Left lung (tissue), 10 donors: ENCODE measurements around the gene CDC45. TPM values are rescaled to one million over a fixed set of nuclear protein-coding genes. Genes with fewer than 3 reads are reported as not detected.
"Not testable (repeated sequence)": the region's sequence is repeated elsewhere in the genome, so short reads cannot be mapped to it uniquely, and the experiment has no call there.

Source experiments
- ATAC-seq: fragments of 200-7000 bp; cut with Tn5 transposase; one replicate; pipeline ENCODE4 v1.9.1; 2020; ENCODE audit warnings: moderate library complexity
- DNase-seq, 4 donors: peaks; one replicate each; pipeline ENCODE4 v3.0.0-alpha.2; 2013 to 2020
- H3K27ac ChIP-seq, 2 donors: fragments of 200-600 bp; sonication (generic) in 1 of 2; one replicate each; pipeline versions ENCODE4 v1.5.0 to v1.8.0; 2020 to 2021
- H3K27me3 ChIP-seq, 2 donors: fragments of 200-600 bp; sonication (generic) in 1 of 2; one replicate each; pipeline versions ENCODE4 v1.5.0 to v1.8.0; 2020 to 2021
- H3K36me3 ChIP-seq, 2 donors: fragments of 200-600 bp; sonication (generic) in 1 of 2; one replicate each; pipeline versions ENCODE4 v1.5.0 to v1.8.0; 2020 to 2021
- H3K4me1 ChIP-seq, 2 donors: fragments of 200-600 bp; one replicate each; pipeline ENCODE4 v1.8.0; 2021
- H3K4me3 ChIP-seq, 2 donors: fragments of 200-600 bp; sonication (generic) in 1 of 2; one replicate each; pipeline versions ENCODE4 v1.5.0 to v1.8.0; 2020 to 2021; ENCODE audit warnings: mild to moderate bottlenecking in 1 of 2
- H3K9me3 ChIP-seq, 2 donors: fragments of 200-600 bp; sonication (generic) in 1 of 2; one replicate each; pipeline versions ENCODE4 v1.5.0 to v1.8.0; 2020 to 2021
- intact Hi-C, 2 donors: fragments of 100-400 bp; cut with DNase I; formaldehyde crosslinking; loops; one replicate each; pipeline versions ENCODE4 v1.11.2 to v1.14.2; 2022
- polyA plus RNA-seq, 6 donors: library from polyadenylated mRNA; unstranded; fragments of 120-200 nt; gene quantifications; one replicate each; pipeline ENCODE4 v1.2.1, GENCODE V29; 2013; ENCODE audit not compliant: insufficient read length in 6 of 6
- total RNA-seq, 2 donors: library from RNA; stranded (reverse); fragmentation: NEBNext Ultra II Directional; extraction: Animal tissue kit (Norgen Biotek cat#: 25700); gene quantifications; one replicate each; pipeline ENCODE4 v1.2.1, GENCODE V29; 2021
- TF ChIP-seq, protein P1 (sequence below), 2 donors: fragments of 200-600 bp; sonication (generic) in 1 of 2; IDR thresholded peaks; one replicate each; pipeline versions ENCODE4 v1.5.0 to v1.8.0; 2021; ENCODE audit warnings: antibody characterized with exemption in 2 of 2
- donor health status: DM: no; HTN: yes; CAD: no.
- donor health status: DM: no; HTN: no; CAD: no.

The CDC45 gene
- total and polyA plus RNA-seq, 8 donors, result 6.5 to 23.2 (median 16.2) TPM

DNA sequence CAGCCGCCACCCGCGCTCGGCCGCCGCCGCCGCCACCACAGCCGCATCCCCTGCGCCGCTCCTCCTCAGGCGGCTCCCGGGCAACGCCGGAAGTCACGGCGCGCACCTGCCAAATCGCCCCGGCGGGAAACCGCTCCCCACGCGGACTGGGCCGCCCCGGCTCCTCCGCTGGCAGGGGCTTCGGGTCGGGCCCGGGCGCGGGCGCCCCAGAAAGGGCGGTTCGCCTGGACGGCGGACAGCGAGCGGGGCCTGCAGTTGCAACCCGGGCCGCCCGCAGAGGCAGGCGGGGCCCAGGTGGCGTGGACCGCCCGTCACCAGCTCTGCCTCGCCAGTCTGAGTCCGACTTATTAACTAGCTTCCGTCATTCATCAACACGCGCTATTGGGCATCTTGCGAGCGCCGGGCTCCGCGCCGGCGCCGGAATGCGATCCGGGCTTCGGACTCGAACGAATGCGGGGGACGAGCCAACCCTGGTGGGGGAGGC lies 48.0 kb upstream of the CDC45 start, which contains the start of gene HIRA:
HIRA (minus strand) TSS at position 85 of the 484 bp plus-strand sequence. CDS start 257 bp downstream, outside the sequence.
- ATAC-seq, result peak; percentile 77
- Histone ChIP-seq H3K4me1 (peaks cover 11 to 51% of the 10 kb centered on the region in 2 donors), H3K27me3 (no peaks in the 10 kb centered on the region), H3K9me3 (no peaks in the 10 kb centered on the region), H3K36me3 (peaks cover 0 to 26% of the 10 kb centered on the region in 2 donors), H3K27ac (peak within 1 kb of the TSS; percentile 96 to 98), H3K4me3 (peak within 1 kb of the TSS; percentile 87 to 96)
- TF ChIP-seq, protein P1, sequence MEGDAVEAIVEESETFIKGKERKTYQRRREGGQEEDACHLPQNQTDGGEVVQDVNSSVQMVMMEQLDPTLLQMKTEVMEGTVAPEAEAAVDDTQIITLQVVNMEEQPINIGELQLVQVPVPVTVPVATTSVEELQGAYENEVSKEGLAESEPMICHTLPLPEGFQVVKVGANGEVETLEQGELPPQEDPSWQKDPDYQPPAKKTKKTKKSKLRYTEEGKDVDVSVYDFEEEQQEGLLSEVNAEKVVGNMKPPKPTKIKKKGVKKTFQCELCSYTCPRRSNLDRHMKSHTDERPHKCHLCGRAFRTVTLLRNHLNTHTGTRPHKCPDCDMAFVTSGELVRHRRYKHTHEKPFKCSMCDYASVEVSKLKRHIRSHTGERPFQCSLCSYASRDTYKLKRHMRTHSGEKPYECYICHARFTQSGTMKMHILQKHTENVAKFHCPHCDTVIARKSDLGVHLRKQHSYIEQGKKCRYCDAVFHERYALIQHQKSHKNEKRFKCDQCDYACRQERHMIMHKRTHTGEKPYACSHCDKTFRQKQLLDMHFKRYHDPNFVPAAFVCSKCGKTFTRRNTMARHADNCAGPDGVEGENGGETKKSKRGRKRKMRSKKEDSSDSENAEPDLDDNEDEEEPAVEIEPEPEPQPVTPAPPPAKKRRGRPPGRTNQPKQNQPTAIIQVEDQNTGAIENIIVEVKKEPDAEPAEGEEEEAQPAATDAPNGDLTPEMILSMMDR (IDR thresholded peaks at IDR 0.05), result no peak
- DNase-seq, result peak; percentile 75 to 96 (median 80)
- intact Hi-C loops, result no loop called here

DNA sequence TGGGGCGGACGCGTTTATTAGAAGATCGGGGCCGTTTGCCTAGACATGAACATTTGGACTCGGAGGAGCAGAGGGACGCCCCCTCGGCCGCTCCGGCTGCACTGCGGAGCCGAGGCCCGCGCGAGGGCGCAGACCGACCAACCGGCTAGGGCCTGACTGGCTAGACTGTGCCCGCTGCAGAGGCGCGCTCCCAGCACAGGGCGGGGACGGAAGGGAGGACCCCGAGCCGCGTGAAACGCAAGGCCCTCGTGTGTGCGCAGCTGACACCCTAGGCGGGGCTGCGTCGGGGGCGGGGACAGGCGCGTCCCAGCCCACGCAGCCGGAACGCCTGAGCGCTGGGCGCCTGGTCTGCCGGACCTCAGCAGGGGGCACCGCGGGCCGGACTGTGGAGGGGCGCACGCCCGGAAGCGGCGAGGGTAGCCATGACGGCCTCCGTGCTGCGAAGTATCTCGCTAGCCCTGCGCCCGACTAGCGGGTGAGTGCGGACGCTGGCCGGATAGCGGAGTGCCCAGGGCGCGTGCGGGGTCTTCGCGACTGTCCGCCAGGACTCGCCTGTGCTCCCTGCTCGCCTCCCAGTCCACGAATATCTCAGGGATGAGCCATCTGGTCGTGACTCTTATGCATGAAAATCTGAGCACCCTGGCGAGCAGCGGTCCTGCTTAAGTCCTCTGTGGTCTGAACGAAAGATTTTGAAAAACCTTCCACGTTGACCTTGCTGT lies 47.4 kb upstream of the CDC45 start, which contains the start of gene MRPL40:
MRPL40 (plus strand) TSS at position 413 of the 719 bp plus-strand sequence; CDS start at position 423, 10 bp downstream.
- peak within 1 kb of the TSS; percentile 96 to 98 for H3K27ac ChIP-seq
- H3K9me3 ChIP-seq, result no peaks in the 10 kb centered on the region
- peaks cover 11 to 46% of the 10 kb centered on the region in 2 donors for H3K4me1 ChIP-seq
- H3K36me3 ChIP-seq, result peaks cover 0 to 32% of the 10 kb centered on the region in 2 donors
- TF ChIP-seq, protein P1 (IDR thresholded peaks at IDR 0.05), result peak in 1 of 2 donors; percentile 13
- DNase-seq (peak; percentile 91 to 98 (median 96)), ATAC-seq (peak; percentile 97)
- intact Hi-C loops, result no loop called here
- H3K27me3 ChIP-seq, result no peaks in the 10 kb centered on the region
- H3K4me3 ChIP-seq, result peak within 1 kb of the TSS; percentile 87 to 96

DNA sequence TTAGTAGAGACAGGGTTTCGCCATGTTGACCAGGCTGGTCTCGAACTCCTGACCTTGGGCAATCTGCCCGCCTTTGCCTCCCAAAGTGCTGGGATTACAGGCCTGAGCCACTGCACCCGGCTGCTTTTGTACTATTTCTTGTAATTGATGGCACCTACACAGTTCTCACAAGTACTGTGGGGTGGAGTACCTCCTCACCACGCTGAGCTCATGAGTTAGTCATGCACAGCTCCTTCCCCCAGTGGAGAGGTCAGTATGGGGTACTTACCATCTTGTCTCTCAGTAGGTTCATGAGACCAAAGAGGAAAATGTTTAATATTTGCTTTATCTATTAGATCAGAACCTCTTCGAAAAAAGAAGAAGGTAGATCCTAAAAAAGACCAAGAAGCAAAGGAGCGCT lies 45.3 kb upstream of the CDC45 start:
- TF ChIP-seq, protein P1 (IDR thresholded peaks at IDR 0.05), result no peak
- H3K9me3 ChIP-seq, result no peaks in the 10 kb centered on the region
- H3K36me3 ChIP-seq, result peaks cover 0 to 32% of the 10 kb centered on the region in 2 donors
- no peak overlapping the region for H3K27ac ChIP-seq
- intact Hi-C loops, result no loop called here
- H3K4me1 ChIP-seq, result peaks cover 11 to 31% of the 10 kb centered on the region in 2 donors
- no peak overlapping the region for H3K4me3 ChIP-seq
- no peak for DNase-seq
- no peaks in the 10 kb centered on the region for H3K27me3 ChIP-seq
- no peak for ATAC-seq

DNA sequence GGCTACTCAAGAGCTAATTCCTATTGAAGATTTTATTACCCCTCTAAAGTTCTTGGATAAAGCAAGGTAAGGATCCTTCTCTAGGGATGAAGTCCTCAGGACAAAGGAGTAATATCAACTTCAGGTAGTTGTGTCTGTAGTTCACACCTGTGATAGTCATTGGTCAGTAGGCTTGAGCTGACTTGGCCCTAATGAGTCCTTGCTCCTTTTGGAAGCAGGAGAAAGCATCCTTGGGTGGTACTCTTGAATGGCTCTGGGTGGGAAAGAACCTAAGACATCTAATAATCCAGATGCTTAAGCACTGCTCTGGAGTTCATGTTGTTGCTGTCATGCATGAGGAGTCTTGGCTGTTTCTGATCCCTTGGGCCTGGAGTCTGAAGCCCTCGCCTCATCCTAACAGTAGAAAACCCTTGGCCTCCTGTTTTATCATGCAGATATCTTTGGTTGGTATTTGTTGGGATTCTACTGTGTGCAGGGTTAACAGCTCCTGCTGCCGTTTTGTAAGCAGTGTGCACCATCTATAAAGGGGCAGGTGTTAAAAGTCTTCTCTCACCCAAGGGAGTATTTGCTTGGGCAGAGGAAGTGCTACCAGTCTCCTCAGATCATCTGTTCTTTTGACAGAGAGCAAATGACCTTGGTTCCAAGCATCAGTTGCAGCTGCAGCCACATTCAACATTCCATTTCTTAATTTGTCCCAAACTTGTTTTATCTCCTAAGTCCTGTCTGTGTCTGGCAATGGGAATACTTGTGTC lies 44.7 kb upstream of the CDC45 start:
- Histone ChIP-seq H3K36me3 (peaks cover 0 to 37% of the 10 kb centered on the region in 2 donors), H3K27ac (no peak overlapping the region), H3K9me3 (no peaks in the 10 kb centered on the region), H3K27me3 (no peaks in the 10 kb centered on the region), H3K4me1 (peaks cover 6 to 25% of the 10 kb centered on the region in 2 donors), H3K4me3 (no peak overlapping the region)
- no peak for ATAC-seq
- DNase-seq, result no peak
- intact Hi-C loops, result no loop called here
- TF ChIP-seq, protein P1 (IDR thresholded peaks at IDR 0.05), result no peak

DNA sequence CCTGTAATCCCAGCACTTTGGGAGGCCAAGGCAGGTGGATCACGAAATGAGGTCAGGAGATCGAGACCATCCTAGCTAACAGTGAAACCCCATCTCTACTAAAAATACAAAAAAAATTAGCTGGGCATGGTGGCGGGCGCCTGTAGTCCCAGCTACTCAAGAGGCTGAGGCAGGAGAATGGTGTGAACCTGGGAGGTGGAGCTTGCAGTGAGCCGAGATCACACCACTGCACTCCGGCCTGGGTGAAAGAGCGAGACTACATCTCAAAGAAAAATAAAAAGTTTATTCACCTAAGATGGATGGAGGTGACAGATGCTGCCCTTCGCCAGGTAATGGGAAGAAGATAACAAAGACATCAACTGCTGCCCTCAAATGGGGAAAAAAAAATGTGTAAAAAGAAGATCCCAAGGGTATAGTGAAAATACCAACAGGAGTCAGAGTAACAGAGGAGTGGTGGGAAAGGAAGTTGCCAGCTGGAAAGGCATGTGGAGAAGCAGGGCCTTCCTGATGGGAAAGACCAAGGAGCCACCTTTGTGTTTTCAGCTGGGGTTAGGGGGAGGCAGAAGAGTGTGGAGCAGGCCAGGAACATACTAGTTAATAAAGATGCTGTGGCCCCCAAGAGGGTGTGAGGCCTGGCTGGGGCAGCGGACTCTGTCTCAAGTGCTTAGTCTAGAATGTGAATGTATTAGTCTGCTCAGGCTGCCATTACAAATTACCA lies 43.1 kb upstream of the CDC45 start:
- DNase-seq, intact Hi-C loops, H3K27me3 ChIP-seq, H3K27ac ChIP-seq, H3K4me3 ChIP-seq, ATAC-seq, H3K9me3 ChIP-seq: not testable (repeated sequence)
- Histone ChIP-seq H3K4me1 (peaks cover 0 to 14% of the 10 kb centered on the region in 2 donors), H3K36me3 (peaks cover 0 to 43% of the 10 kb centered on the region in 2 donors)
